ENCODE measurements around the gene SLC9C1. TPM values are rescaled to one million over a fixed set of nuclear protein-coding genes. Genes with fewer than 3 reads are reported as not detected.

SLC9C1 gene
- total RNA-seq = not detected
- long read RNA-seq, partial matches to known transcripts = 0 of 4 reads
- long read RNA-seq, other reads (novel, unspliced or antisense) = 4 of 4 reads

- intact Hi-C loops (cut with DNase I) = no loop called here
- ATAC-seq = peak; percentile 88 to 91
Observed at GRCh38 chr3:112293368-112294321, at the start of gene SLC9C1. Gene SLC9C1, minus strand, starts transcription at chr3:112294216. Its CDS starts 7,425 bp downstream, at chr3:112286791.

DNA sequence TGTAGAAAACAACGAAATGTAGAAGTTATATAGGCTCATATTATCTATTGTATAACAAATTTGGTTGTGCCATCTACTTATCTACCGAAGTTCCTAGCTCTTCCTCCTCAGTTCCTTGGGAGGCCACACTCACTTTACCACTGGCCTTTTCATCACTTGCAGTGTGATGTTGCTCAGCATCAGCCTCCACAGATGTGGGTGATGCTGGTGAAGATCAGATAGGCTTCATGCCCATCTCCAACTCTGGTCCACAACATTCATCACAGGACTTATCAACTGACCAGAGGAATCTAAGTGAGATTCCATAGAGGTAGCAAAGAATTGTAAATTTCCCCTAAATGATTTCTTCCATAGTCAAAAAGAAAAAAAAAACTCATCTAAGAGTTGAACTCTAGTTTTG lies 47.4 kb upstream of the SLC9C1 start:
- intact Hi-C loops (cut with DNase I) = no loop called here
- H3K9me3 ChIP-seq = no peaks in the 10 kb centered on the region
- H3K27me3 ChIP-seq (ENCODE audit: low read depth) = no peaks in the 10 kb centered on the region
- H3K4me1 ChIP-seq = no peaks in the 10 kb centered on the region
- no peak overlapping the region for H3K27ac ChIP-seq
- no peak overlapping the region for H3K4me3 ChIP-seq
- no peak for ATAC-seq
- TF ChIP-seq, protein P1, sequence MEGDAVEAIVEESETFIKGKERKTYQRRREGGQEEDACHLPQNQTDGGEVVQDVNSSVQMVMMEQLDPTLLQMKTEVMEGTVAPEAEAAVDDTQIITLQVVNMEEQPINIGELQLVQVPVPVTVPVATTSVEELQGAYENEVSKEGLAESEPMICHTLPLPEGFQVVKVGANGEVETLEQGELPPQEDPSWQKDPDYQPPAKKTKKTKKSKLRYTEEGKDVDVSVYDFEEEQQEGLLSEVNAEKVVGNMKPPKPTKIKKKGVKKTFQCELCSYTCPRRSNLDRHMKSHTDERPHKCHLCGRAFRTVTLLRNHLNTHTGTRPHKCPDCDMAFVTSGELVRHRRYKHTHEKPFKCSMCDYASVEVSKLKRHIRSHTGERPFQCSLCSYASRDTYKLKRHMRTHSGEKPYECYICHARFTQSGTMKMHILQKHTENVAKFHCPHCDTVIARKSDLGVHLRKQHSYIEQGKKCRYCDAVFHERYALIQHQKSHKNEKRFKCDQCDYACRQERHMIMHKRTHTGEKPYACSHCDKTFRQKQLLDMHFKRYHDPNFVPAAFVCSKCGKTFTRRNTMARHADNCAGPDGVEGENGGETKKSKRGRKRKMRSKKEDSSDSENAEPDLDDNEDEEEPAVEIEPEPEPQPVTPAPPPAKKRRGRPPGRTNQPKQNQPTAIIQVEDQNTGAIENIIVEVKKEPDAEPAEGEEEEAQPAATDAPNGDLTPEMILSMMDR (IDR thresholded peaks at IDR 0.05) = no peak
- DNase-seq = no peak
- no peaks in the 10 kb centered on the region for H3K36me3 ChIP-seq

More at GRCh38 chr3:112293368-112294321, at the start of gene SLC9C1:
- H3K4me1 ChIP-seq = no peaks in the 10 kb centered on the region
- no peak for DNase-seq
- TF ChIP-seq, protein P1 (IDR thresholded peaks at IDR 0.05) = peak; percentile 67
- H3K36me3 ChIP-seq = no peaks in the 10 kb centered on the region
- H3K27ac ChIP-seq = peak within 1 kb of the TSS; percentile 72
- no peaks in the 10 kb centered on the region for H3K27me3 ChIP-seq (ENCODE audit: low read depth)
- peak within 1 kb of the TSS; percentile 57 for H3K4me3 ChIP-seq
- H3K9me3 ChIP-seq = no peaks in the 10 kb centered on the region

DNA sequence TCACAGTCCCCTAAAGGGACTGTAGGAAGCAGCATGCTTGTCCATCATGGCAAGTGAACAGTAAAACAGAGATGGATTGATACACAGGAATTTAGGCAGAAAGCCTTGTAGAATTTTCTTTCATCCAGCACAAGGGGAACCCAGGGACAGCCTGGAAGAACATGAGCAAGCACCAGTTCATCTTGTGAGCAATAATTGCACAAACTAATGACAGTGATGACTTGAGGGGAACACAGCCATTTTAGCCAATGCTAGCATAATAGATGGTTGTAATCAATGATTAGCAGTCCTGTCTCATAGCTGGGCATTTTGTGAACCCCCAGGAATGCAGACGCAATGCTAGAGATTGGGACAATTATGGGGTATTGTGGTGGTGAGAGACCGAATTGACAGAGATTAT lies 45.6 kb upstream of the SLC9C1 start:
- intact Hi-C loops (cut with DNase I) = no loop called here
- H3K9me3 ChIP-seq = no peaks in the 10 kb centered on the region
- TF ChIP-seq, protein P1 (IDR thresholded peaks at IDR 0.05) = no peak
- H3K27me3 ChIP-seq (ENCODE audit: low read depth) = no peaks in the 10 kb centered on the region
- no peak overlapping the region for H3K27ac ChIP-seq
- no peak overlapping the region for H3K4me3 ChIP-seq
- no peak for ATAC-seq
- no peaks in the 10 kb centered on the region for H3K36me3 ChIP-seq
- H3K4me1 ChIP-seq = no peaks in the 10 kb centered on the region
- no peak for DNase-seq

DNA sequence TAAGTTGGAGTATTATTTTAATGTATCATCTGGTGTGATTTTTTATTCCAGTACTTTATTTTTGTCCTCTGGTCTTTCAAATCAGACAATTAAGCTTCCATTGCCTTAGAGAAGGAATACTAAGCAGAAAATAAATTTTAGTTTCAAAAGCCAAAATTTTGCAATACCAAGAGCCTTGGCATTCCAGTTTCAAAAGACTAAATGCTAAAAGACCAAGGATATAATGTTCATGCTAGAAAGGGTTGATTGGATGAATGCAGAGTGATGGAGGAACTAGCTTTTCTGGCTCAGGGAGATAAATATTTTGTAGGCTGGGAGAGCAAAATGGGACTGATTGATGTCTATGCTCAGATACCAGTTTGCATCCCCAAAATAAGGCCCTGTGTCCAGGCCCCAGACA lies 45.1 kb upstream of the SLC9C1 start:
- Histone ChIP-seq H3K27ac (no peak overlapping the region), H3K9me3 (no peaks in the 10 kb centered on the region), H3K36me3 (no peaks in the 10 kb centered on the region), H3K4me1 (no peaks in the 10 kb centered on the region), H3K27me3 (ENCODE audit: low read depth) (no peaks in the 10 kb centered on the region), H3K4me3 (no peak overlapping the region)
- ATAC-seq (no peak), DNase-seq (no peak)
- TF ChIP-seq, protein P1 (IDR thresholded peaks at IDR 0.05) = no peak
- intact Hi-C loops (cut with DNase I) = no loop called here

DNA sequence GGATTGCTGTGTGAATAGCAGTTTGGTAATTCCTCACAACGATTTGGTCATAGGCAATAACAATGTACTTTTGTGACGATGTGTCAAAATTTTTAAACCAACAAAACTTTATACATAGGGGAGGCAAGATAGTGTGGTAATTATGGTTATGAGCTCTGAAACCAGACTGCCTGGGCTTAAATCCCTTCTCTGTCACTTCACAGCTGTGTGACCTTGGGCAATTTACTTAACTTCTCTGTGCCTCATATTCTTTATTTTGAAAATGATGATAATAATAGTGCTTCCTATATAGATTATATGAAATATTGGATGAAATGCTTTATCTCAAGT lies 44.7 kb upstream of the SLC9C1 start:
- Histone ChIP-seq H3K27me3 (ENCODE audit: low read depth) (no peaks in the 10 kb centered on the region), H3K9me3 (no peaks in the 10 kb centered on the region), H3K36me3 (no peaks in the 10 kb centered on the region), H3K27ac (no peak overlapping the region), H3K4me3 (no peak overlapping the region), H3K4me1 (no peaks in the 10 kb centered on the region)
- ATAC-seq (no peak), DNase-seq (no peak)
- intact Hi-C loops (cut with DNase I) = no loop called here
- TF ChIP-seq, protein P1 (IDR thresholded peaks at IDR 0.05) = no peak
